K562 (cell line): Measurements from ENCODE around the gene CISD3. TPM values are rescaled to one million over a fixed set of nuclear protein-coding genes. Genes with fewer than 3 reads are reported as not detected.
A peak's percentile ranks its signal among the peaks of the same experiment; 100 is the strongest.

Source experiments
- CC2D1A ChIP-seq: fragments of 450-650 bp; IDR thresholded peaks from 2 replicates; pipeline ENCODE4 v1.6.1; 2017; ENCODE audit warnings: mild to moderate bottlenecking
- CTCFL ChIP-seq: IDR thresholded peaks from 2 replicates; pipeline ENCODE4 v1.6.1; 2011; ENCODE audit warnings: borderline replicate concordance, low read depth, mild to moderate bottlenecking, moderate library complexity, low read length; ENCODE audit not compliant: insufficient read depth, poor library complexity, severe bottlenecking
- CXXC5 ChIP-seq: fragments of 250-450 bp; sonication (Bioruptor Pico); IDR thresholded peaks from 2 replicates; pipeline ENCODE4 v1.8.0; 2022; ENCODE audit warnings: inconsistent platforms, mild to moderate bottlenecking, moderate library complexity
- GATAD2B ChIP-seq: fragments of 450-650 bp; IDR thresholded peaks from 2 replicates; pipeline ENCODE4 v1.6.1; 2017; ENCODE audit warnings: mild to moderate bottlenecking, borderline replicate concordance
- HDAC2 ChIP-seq: fragments of 450-650 bp; IDR thresholded peaks from 2 replicates; pipeline ENCODE4 v1.6.1; 2016; ENCODE audit warnings: mild to moderate bottlenecking
- HSF4 ChIP-seq: fragments of 250-450 bp; sonication (Bioruptor Pico); IDR thresholded peaks from 2 replicates; pipeline ENCODE4 v2.1.2; 2022; ENCODE audit warnings: mild to moderate bottlenecking, moderate library complexity, borderline replicate concordance
- JUNB ChIP-seq: fragments of 450-650 bp; formaldehyde crosslinking; conservative IDR thresholded peaks from 2 replicates; pipeline ENCODE4 v1.4.0; 2020; ENCODE audit warnings: mild to moderate bottlenecking
- LARP7 ChIP-seq: fragments of 450-650 bp; IDR thresholded peaks from 2 replicates; pipeline ENCODE4 v1.6.1; 2016
- NCOR1 ChIP-seq: fragments of 450-650 bp; IDR thresholded peaks from 2 replicates; pipeline ENCODE4 v1.6.1; 2016; ENCODE audit warnings: mild to moderate bottlenecking, moderate library complexity
- NFE2L1 ChIP-seq: fragments of 450-650 bp; IDR thresholded peaks from 2 replicates; pipeline ENCODE4 v1.6.1; 2016; ENCODE audit warnings: missing genetic modification characterization, low read depth, mild to moderate bottlenecking, missing compliant biosample characterization, moderate library complexity, borderline replicate concordance
- PCBP1 ChIP-seq: fragments of 200-400 bp; formaldehyde crosslinking; IDR thresholded peaks from 2 replicates; pipeline ENCODE4 v1.6.1; 2018; ENCODE audit warnings: mild to moderate bottlenecking, low read depth, low read length; ENCODE audit not compliant: poor library complexity, severe bottlenecking
- POLR3G ChIP-seq: IDR thresholded peaks from 2 replicates; pipeline ENCODE4 v1.6.1; 2011; ENCODE audit not compliant: insufficient read length, insufficient replicate concordance; ENCODE audit errors: extremely low read depth
- RFX7 ChIP-seq: fragments of 250-450 bp; sonication (Bioruptor Pico); IDR thresholded peaks from 2 replicates; pipeline ENCODE4 v1.5.1; 2021; ENCODE audit warnings: mild to moderate bottlenecking
- TCFL5 ChIP-seq: fragments of 250-450 bp; sonication (Bioruptor Pico); conservative IDR thresholded peaks from 2 replicates; pipeline ENCODE4 v1.6.1; 2021; ENCODE audit warnings: mild to moderate bottlenecking, moderate library complexity, matching md5 sums
- U2AF1 ChIP-seq: fragments of 200-400 bp; formaldehyde crosslinking; optimal IDR thresholded peaks from 2 replicates; pipeline ENCODE3; 2017; ENCODE audit warnings: mild to moderate bottlenecking, low read depth, low read length, moderate library complexity
- ZBTB2 ChIP-seq: fragments of 450-650 bp; IDR thresholded peaks from 2 replicates; pipeline ENCODE4 v1.6.1; 2016; ENCODE audit warnings: antibody characterized with exemption
- ZNF140 ChIP-seq: fragments of 250-450 bp; sonication (Bioruptor Pico); IDR thresholded peaks from 2 replicates; pipeline ENCODE4 v1.8.0; 2021; ENCODE audit warnings: moderate library complexity, mild to moderate bottlenecking, inconsistent platforms
- ZNF274 ChIP-seq: IDR thresholded peaks from 2 replicates; pipeline ENCODE4 v1.6.1; 2011; ENCODE audit warnings: low read depth, mild to moderate bottlenecking, low read length, moderate library complexity, borderline replicate concordance
- polyA plus RNA-seq, 8 experiments: library from polyadenylated mRNA; depleted of rRNA in 4 of 8; stranded (reverse) in 5 of 8; unstranded in 3 of 8; fragments of >200 nt; fragmentation: Nextera tagmentation in 2 of 8; fragmentation: Illumina TruSeq in 1 of 8; extraction: Ambion mirVana in 2 of 8; extraction: Trizol in 1 of 8; gene quantifications; 2 replicates each; pipeline versions ENCODE4 v1.2.1 to v1.2.3, GENCODE V29; 2011 to 2014; ENCODE audit warnings: inconsistent platforms in 1 of 8, missing spikeins in 1 of 8
- total RNA-seq, 7 experiments: library from RNA; depleted of rRNA in 6 of 7; stranded (reverse); fragments of >200 nt in 6 of 7; fragmentation: Illumina TruSeq in 2 of 7; extraction: Trizol in 2 of 7; gene quantifications; 2 replicates each; pipeline versions ENCODE4 v1.2.1 to v1.2.3, GENCODE V29; 2011 to 2021; ENCODE audit warnings: low replicate concordance in 1 of 7
- TF ChIP-seq, protein P1 (sequence below): sonication (generic); formaldehyde crosslinking; IDR thresholded peaks from 2 replicates; pipeline ENCODE4 v1.8.0; 2023; ENCODE audit warnings: mild to moderate bottlenecking, missing genetic modification reagents
- TF ChIP-seq, protein P2 (sequence below): fragments of 450-650 bp; formaldehyde crosslinking; IDR thresholded peaks from 2 replicates; pipeline ENCODE4 v1.4.0; 2022; ENCODE audit warnings: missing genetic modification characterization

Gene CISD3
- total and polyA plus RNA-seq, 9 of the 15 experiments (the other 6 are each of a cell fraction or from before 2014, with no cell fraction given): 5.0 to 60.7 (median 15.7) TPM

GRCh38 chr17:38752308-38753070, 22.3 kb downstream of the CISD3 start, which contains the start of gene PSMB3 (continued):
- TF ChIP-seq HSF4: no peak
- no peak for TF ChIP-seq CTCFL
- no peak for TF ChIP-seq PCBP1
- no peak for TF ChIP-seq ZNF274
- TF ChIP-seq GATAD2B: no peak
- no peak for TF ChIP-seq RFX7 (CRISPR knock-in tag)
- TF ChIP-seq LARP7: no peak
- no peak for TF ChIP-seq ZBTB2
- TF ChIP-seq NCOR1: no peak
- TF ChIP-seq ZNF140 (CRISPR knock-in tag): no peak
- TF ChIP-seq TCFL5 (CRISPR knock-in tag): no peak
- no peak for TF ChIP-seq CC2D1A
- TF ChIP-seq HDAC2: no peak
- TF ChIP-seq CXXC5: peak; percentile 9; the same call in 1 of the 2 replicates
- TF ChIP-seq NFE2L1 (tag): no peak
- TF ChIP-seq, protein P1, sequence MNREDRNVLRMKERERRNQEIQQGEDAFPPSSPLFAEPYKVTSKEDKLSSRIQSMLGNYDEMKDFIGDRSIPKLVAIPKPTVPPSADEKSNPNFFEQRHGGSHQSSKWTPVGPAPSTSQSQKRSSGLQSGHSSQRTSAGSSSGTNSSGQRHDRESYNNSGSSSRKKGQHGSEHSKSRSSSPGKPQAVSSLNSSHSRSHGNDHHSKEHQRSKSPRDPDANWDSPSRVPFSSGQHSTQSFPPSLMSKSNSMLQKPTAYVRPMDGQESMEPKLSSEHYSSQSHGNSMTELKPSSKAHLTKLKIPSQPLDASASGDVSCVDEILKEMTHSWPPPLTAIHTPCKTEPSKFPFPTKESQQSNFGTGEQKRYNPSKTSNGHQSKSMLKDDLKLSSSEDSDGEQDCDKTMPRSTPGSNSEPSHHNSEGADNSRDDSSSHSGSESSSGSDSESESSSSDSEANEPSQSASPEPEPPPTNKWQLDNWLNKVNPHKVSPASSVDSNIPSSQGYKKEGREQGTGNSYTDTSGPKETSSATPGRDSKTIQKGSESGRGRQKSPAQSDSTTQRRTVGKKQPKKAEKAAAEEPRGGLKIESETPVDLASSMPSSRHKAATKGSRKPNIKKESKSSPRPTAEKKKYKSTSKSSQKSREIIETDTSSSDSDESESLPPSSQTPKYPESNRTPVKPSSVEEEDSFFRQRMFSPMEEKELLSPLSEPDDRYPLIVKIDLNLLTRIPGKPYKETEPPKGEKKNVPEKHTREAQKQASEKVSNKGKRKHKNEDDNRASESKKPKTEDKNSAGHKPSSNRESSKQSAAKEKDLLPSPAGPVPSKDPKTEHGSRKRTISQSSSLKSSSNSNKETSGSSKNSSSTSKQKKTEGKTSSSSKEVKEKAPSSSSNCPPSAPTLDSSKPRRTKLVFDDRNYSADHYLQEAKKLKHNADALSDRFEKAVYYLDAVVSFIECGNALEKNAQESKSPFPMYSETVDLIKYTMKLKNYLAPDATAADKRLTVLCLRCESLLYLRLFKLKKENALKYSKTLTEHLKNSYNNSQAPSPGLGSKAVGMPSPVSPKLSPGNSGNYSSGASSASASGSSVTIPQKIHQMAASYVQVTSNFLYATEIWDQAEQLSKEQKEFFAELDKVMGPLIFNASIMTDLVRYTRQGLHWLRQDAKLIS: no peak
- TF ChIP-seq JUNB (CRISPR knock-in tag): no peak
- TF ChIP-seq POLR3G: no peak
- no peak for TF ChIP-seq U2AF1
- TF ChIP-seq, protein P2, sequence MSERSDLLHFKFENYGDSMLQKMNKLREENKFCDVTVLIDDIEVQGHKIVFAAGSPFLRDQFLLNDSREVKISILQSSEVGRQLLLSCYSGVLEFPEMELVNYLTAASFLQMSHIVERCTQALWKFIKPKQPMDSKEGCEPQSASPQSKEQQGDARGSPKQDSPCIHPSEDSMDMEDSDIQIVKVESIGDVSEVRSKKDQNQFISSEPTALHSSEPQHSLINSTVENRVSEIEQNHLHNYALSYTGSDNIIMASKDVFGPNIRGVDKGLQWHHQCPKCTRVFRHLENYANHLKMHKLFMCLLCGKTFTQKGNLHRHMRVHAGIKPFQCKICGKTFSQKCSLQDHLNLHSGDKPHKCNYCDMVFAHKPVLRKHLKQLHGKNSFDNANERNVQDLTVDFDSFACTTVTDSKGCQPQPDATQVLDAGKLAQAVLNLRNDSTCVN (CRISPR knock-in tag): peak; percentile 95
